Endodermal cell (in vitro differentiated cells): ENCODE results near the gene FBXL17. TPM values are rescaled to one million over a fixed set of nuclear protein-coding genes. Genes with fewer than 3 reads are reported as not detected.

ENCODE experiments used
- DNase-seq: peaks from one replicate; pipeline ENCODE4 v3.0.0-alpha.2; 2017
- H3K27ac ChIP-seq: 2 replicates; pipeline ENCODE4 v1.5.1; 2013; ENCODE audit warnings: mild to moderate bottlenecking, low read depth, low read length, moderate library complexity
- H3K27me3 ChIP-seq: 2 replicates; pipeline ENCODE4 v1.6.1; 2013; ENCODE audit warnings: mild to moderate bottlenecking, low read length, moderate library complexity; ENCODE audit not compliant: insufficient read depth, control insufficient read depth, poor library complexity, severe bottlenecking
- H3K36me3 ChIP-seq: 2 replicates; pipeline ENCODE4 v1.7.0; 2013; ENCODE audit warnings: mild to moderate bottlenecking, low read length, moderate library complexity; ENCODE audit not compliant: control insufficient read depth, insufficient read depth
- H3K4me1 ChIP-seq: one replicate; pipeline ENCODE4 v1.7.0; 2013; ENCODE audit warnings: low read length; ENCODE audit not compliant: control insufficient read depth, insufficient read depth
- H3K4me3 ChIP-seq: 2 replicates; pipeline ENCODE4 v1.5.1; 2013; ENCODE audit warnings: mild to moderate bottlenecking, low read length, moderate library complexity
- H3K9ac ChIP-seq: 2 replicates; pipeline ENCODE4 v1.6.1; 2013; ENCODE audit warnings: mild to moderate bottlenecking, low read length, moderate library complexity; ENCODE audit not compliant: poor library complexity, severe bottlenecking; ENCODE audit errors: extremely low read depth
- H3K9me3 ChIP-seq: 2 replicates; pipeline ENCODE4 v1.6.1; 2013; ENCODE audit warnings: mild to moderate bottlenecking, low read length, moderate library complexity; ENCODE audit not compliant: control insufficient read depth
- H3K27ac Mint-ChIP-seq: 2 replicates; pipeline ENCODE4 v1.8.0; 2020; ENCODE audit warnings: mixed read lengths
- H3K27me3 Mint-ChIP-seq: 2 replicates; pipeline ENCODE4 v1.8.0; 2021; ENCODE audit warnings: mild to moderate bottlenecking, mixed read lengths; ENCODE audit not compliant: insufficient read depth
- H3K36me3 Mint-ChIP-seq: 2 replicates; pipeline ENCODE4 v1.8.0; 2020; ENCODE audit warnings: low read depth, mixed read lengths
- H3K4me1 Mint-ChIP-seq: 2 replicates; pipeline ENCODE4 v1.8.0; 2020; ENCODE audit warnings: mixed read lengths
- H3K4me3 Mint-ChIP-seq: 2 replicates; pipeline ENCODE4 v1.8.0; 2020; ENCODE audit warnings: mild to moderate bottlenecking, moderate library complexity, mixed read lengths
- H3K9me3 Mint-ChIP-seq: 2 replicates; pipeline ENCODE4 v1.8.0; 2020; ENCODE audit warnings: mild to moderate bottlenecking, mixed read lengths
- WGBS, 2 experiments: methylation state at CpG; one replicate each; pipeline versions ENCODE4 v1.1.5 to v1.1.7; 2013; ENCODE audit warnings: missing lambda C conversion rate in 2 of 2, mixed read lengths in 1 of 2; ENCODE audit not compliant: insufficient coverage in 1 of 2, insufficient read length in 1 of 2; 5-methylcytosine and 5-hydroxymethylcytosine counted together
- total RNA-seq, 2 donors: library from RNA; stranded (reverse); fragmentation: NEBNext Ultra II Directional in 1 of 2; extraction: Animal tissue kit (Norgen Biotek cat#: 25700) in 1 of 2; gene quantifications; 2 replicates in 1 of 2; 3 replicates in 1 of 2; pipeline ENCODE4 v1.2.1, GENCODE V29; 2021
- TF ChIP-seq, protein P1 (sequence below): fragments of 200-600 bp; sonication (generic); conservative IDR thresholded peaks from 2 replicates; pipeline ENCODE4 v1.5.0; 2021; ENCODE audit warnings: antibody characterized with exemption, mild to moderate bottlenecking

Gene FBXL17
- total RNA-seq, 2 donors from 2014 or later: 7.4 to 8.6 TPM

DNA sequence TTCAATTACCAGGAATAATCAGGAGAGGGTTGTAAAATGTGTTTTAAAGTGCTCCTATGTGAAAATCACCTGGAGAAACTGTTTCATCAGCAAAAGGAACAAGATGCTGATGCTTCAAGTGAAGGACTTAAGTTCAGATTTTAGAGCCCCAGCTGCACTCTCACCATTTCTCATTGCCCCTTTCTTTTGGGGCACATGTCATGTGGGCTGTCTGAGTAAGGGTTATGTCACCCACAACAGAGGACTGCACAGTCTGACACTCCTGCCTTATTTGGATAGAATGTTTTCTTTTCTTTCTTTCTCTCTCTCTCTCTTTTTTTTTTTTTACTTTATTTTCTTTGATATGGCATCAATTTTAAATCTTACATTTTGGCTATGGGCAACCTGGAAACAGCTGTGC lies 507.1 kb downstream of the FBXL17 start:
- Mint-ChIP-seq H3K27me3 (no peaks in the 10 kb centered on the region), H3K4me1 (peaks cover 25% of the 10 kb centered on the region), H3K9me3 (no peaks in the 10 kb centered on the region), H3K4me3 (no peak overlapping the region), H3K36me3 (no peaks in the 10 kb centered on the region), H3K27ac (no peak overlapping the region)
- Histone ChIP-seq H3K9me3 (no peaks in the 10 kb centered on the region), H3K27me3 (no peaks in the 10 kb centered on the region), H3K36me3 (no peaks in the 10 kb centered on the region), H3K4me3 (no peak overlapping the region), H3K4me1 (peaks cover 5% of the 10 kb centered on the region), H3K9ac (no peak overlapping the region), H3K27ac (no peak overlapping the region)
- TF ChIP-seq, protein P1, sequence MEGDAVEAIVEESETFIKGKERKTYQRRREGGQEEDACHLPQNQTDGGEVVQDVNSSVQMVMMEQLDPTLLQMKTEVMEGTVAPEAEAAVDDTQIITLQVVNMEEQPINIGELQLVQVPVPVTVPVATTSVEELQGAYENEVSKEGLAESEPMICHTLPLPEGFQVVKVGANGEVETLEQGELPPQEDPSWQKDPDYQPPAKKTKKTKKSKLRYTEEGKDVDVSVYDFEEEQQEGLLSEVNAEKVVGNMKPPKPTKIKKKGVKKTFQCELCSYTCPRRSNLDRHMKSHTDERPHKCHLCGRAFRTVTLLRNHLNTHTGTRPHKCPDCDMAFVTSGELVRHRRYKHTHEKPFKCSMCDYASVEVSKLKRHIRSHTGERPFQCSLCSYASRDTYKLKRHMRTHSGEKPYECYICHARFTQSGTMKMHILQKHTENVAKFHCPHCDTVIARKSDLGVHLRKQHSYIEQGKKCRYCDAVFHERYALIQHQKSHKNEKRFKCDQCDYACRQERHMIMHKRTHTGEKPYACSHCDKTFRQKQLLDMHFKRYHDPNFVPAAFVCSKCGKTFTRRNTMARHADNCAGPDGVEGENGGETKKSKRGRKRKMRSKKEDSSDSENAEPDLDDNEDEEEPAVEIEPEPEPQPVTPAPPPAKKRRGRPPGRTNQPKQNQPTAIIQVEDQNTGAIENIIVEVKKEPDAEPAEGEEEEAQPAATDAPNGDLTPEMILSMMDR: no peak
- DNase-seq: no peak

DNA sequence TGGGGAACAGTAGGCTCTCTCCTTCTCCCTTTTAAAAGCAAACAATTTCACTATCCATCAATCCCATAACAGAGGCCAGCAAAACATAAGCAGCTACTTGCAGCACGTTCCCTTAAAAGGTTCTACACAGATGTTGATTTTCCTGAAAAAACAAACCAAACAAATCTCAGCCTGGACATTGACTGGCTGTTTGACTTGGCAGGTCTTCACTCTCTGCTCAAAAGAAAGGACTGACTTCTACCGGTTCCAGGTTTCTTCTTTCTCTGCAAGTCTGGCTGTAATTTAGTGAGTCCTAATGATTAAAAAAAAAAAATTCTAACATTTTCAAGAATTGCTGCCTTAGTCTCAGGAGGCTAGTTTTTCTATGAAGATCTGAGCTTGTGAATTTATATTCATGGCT lies 508.0 kb downstream of the FBXL17 start:
- Histone ChIP-seq H3K36me3 (no peaks in the 10 kb centered on the region), H3K9ac (no peak overlapping the region), H3K4me1 (peaks cover 5% of the 10 kb centered on the region), H3K9me3 (no peaks in the 10 kb centered on the region), H3K4me3 (no peak overlapping the region), H3K27ac (no peak overlapping the region), H3K27me3 (no peaks in the 10 kb centered on the region)
- Mint-ChIP-seq H3K27ac (no peak overlapping the region), H3K9me3 (no peaks in the 10 kb centered on the region), H3K27me3 (no peaks in the 10 kb centered on the region), H3K4me3 (no peak overlapping the region), H3K36me3 (no peaks in the 10 kb centered on the region), H3K4me1 (peaks cover 34% of the 10 kb centered on the region)
- no peak for DNase-seq
- WGBS, 2 experiments: 84 to 90% methylated on average over 1 to 2 of the region's 2 CpGs
- TF ChIP-seq, protein P1: no peak

DNA sequence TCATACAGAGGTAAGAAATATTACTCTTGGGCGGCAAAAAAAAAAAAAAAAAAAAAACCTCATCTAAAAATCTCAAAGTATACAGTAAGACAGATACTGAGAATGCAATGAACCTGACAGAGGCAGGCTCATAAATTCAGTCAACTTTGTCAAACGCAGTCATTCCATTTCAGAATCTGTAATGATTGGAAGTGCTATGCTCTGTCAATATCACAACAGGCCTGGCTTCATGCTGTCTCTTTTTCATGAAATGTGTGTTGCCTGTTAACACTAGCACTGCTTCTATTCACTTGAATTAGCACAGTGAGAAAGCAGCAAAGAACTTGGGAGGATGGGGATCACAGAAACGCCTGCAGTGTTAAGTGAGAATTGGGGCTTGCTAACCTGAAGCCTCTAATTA lies 510.9 kb downstream of the FBXL17 start:
- Mint-ChIP-seq H3K27ac (no peak overlapping the region), H3K9me3 (no peaks in the 10 kb centered on the region), H3K4me1 (peaks cover 31% of the 10 kb centered on the region), H3K27me3 (no peaks in the 10 kb centered on the region), H3K36me3 (no peaks in the 10 kb centered on the region), H3K4me3 (no peak overlapping the region)
- Histone ChIP-seq H3K4me1 (no peaks in the 10 kb centered on the region), H3K27me3 (no peaks in the 10 kb centered on the region), H3K4me3 (no peak overlapping the region), H3K27ac (no peak overlapping the region), H3K9ac (no peak overlapping the region), H3K9me3 (no peaks in the 10 kb centered on the region), H3K36me3 (no peaks in the 10 kb centered on the region)
- no peak for DNase-seq
- 89 to 95% methylated on average over 2 to 3 of the region's 3 CpGs for WGBS, 2 experiments
- TF ChIP-seq, protein P1: no peak
